SK-N-SH (cell line): ENCODE data around the gene EOGT.

Source experiments
- EP300 ChIP-seq, 2 experiments: IDR thresholded peaks; 2 replicates each; pipeline versions ENCODE4 v1.4.0 to v1.6.1; 2012; ENCODE audit warnings: borderline replicate concordance in 1 of 2, low read depth in 1 of 2, low read length in 1 of 2
- FOXM1 ChIP-seq: IDR thresholded peaks from 2 replicates; pipeline ENCODE4 v1.4.0; 2012; ENCODE audit warnings: low read depth, mild to moderate bottlenecking
- NRF1 ChIP-seq: IDR thresholded peaks from 2 replicates; pipeline ENCODE4 v1.6.1; 2012; ENCODE audit warnings: low read depth, mild to moderate bottlenecking, low read length
- POLR2AphosphoS5 ChIP-seq: IDR thresholded peaks from 2 replicates; pipeline ENCODE4 v1.6.1; 2012; ENCODE audit warnings: low read depth, low read length
- RXRA ChIP-seq: IDR thresholded peaks from 2 replicates; pipeline ENCODE4 v1.4.0; 2012; ENCODE audit warnings: low read depth, mild to moderate bottlenecking, borderline replicate concordance
- TAF1 ChIP-seq: IDR thresholded peaks from 2 replicates; pipeline ENCODE4 v1.6.1; 2012; ENCODE audit warnings: low read depth, mild to moderate bottlenecking, low read length, moderate library complexity, borderline replicate concordance
- TF ChIP-seq, protein P1 (sequence below): fragments of 200-600 bp; sonication (generic); IDR thresholded peaks from 2 replicates; pipeline ENCODE4 v1.6.1; 2017; ENCODE audit warnings: antibody characterized with exemption, mild to moderate bottlenecking, moderate library complexity
- TF ChIP-seq, protein P2 (sequence below): IDR thresholded peaks from 2 replicates; pipeline ENCODE4 v1.6.1; 2012; ENCODE audit warnings: mild to moderate bottlenecking, low read depth, low read length, moderate library complexity

DNA sequence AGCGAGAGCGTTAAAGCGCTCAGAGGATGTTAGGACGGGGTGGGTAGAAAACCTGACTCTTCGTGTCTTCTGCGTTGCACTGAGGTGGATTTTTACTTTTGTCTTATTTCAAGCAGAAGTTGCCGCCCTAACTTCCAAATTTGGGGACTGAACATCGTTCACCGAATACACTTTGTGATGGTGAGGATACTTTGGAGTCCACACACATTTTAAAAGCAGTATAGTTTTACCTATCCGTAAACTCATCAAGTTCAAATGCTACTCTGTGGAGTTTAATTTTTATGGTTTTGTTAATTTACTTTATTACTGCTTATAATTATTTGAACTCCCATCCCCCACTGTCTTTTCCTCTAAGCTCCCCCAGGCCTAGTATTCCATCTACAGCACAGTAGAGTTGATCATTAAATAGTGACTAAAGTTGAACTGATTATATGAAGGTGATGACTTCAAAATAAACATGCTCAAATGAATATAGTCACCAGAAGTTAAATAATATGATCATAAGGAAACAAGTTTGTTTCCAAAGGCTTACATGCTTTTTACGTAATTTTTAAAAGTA lies 617 bp upstream of the EOGT start:
- TF ChIP-seq, protein P1, sequence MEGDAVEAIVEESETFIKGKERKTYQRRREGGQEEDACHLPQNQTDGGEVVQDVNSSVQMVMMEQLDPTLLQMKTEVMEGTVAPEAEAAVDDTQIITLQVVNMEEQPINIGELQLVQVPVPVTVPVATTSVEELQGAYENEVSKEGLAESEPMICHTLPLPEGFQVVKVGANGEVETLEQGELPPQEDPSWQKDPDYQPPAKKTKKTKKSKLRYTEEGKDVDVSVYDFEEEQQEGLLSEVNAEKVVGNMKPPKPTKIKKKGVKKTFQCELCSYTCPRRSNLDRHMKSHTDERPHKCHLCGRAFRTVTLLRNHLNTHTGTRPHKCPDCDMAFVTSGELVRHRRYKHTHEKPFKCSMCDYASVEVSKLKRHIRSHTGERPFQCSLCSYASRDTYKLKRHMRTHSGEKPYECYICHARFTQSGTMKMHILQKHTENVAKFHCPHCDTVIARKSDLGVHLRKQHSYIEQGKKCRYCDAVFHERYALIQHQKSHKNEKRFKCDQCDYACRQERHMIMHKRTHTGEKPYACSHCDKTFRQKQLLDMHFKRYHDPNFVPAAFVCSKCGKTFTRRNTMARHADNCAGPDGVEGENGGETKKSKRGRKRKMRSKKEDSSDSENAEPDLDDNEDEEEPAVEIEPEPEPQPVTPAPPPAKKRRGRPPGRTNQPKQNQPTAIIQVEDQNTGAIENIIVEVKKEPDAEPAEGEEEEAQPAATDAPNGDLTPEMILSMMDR, result no peak
- no peak for TF ChIP-seq FOXM1
- TF ChIP-seq POLR2AphosphoS5, result no peak
- TF ChIP-seq RXRA, result no peak
- TF ChIP-seq TAF1, result no peak
- TF ChIP-seq, protein P2, sequence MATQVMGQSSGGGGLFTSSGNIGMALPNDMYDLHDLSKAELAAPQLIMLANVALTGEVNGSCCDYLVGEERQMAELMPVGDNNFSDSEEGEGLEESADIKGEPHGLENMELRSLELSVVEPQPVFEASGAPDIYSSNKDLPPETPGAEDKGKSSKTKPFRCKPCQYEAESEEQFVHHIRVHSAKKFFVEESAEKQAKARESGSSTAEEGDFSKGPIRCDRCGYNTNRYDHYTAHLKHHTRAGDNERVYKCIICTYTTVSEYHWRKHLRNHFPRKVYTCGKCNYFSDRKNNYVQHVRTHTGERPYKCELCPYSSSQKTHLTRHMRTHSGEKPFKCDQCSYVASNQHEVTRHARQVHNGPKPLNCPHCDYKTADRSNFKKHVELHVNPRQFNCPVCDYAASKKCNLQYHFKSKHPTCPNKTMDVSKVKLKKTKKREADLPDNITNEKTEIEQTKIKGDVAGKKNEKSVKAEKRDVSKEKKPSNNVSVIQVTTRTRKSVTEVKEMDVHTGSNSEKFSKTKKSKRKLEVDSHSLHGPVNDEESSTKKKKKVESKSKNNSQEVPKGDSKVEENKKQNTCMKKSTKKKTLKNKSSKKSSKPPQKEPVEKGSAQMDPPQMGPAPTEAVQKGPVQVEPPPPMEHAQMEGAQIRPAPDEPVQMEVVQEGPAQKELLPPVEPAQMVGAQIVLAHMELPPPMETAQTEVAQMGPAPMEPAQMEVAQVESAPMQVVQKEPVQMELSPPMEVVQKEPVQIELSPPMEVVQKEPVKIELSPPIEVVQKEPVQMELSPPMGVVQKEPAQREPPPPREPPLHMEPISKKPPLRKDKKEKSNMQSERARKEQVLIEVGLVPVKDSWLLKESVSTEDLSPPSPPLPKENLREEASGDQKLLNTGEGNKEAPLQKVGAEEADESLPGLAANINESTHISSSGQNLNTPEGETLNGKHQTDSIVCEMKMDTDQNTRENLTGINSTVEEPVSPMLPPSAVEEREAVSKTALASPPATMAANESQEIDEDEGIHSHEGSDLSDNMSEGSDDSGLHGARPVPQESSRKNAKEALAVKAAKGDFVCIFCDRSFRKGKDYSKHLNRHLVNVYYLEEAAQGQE, result no peak
- no peak for TF ChIP-seq EP300 (IDR thresholded peaks at IDR 0.05; ENCODE audit: borderline replicate concordance in 1 of 2, low read depth in 1 of 2, low read length in 1 of 2)
- no peak for TF ChIP-seq NRF1
